Keratinocyte (primary cell): ENCODE data around the gene MED12L. TPM values are rescaled to one million over a fixed set of nuclear protein-coding genes. Genes with fewer than 3 reads are reported as not detected.

Experiments used
- DNase-seq: peaks from one replicate; pipeline ENCODE4 v3.0.0-alpha.2; 2011; ENCODE audit warnings: low read depth, missing footprints, low spot score
- FAIRE-seq: peaks from 2 replicates; lab custom pipeline; 2011; peaks lifted over from hg19 to GRCh38; lab: Jason Lieb, UNC
- H2AFZ ChIP-seq: 2 replicates; pipeline ENCODE4 v1.6.0; 2012; ENCODE audit warnings: low read length, control low read depth, inconsistent platforms; ENCODE audit not compliant: control insufficient read depth
- H3K27ac ChIP-seq: 2 replicates; pipeline ENCODE4 v1.5.1; 2011; ENCODE audit warnings: low read length; ENCODE audit not compliant: control insufficient read depth, insufficient read depth
- H3K27me3 ChIP-seq: 3 replicates; pipeline ENCODE4 v1.6.0; 2011; ENCODE audit warnings: low read length; ENCODE audit not compliant: control insufficient read depth, insufficient read depth; ENCODE audit errors: extremely low read depth
- H3K36me3 ChIP-seq, 2 experiments: 2 replicates in 1 of 2; 3 replicates in 1 of 2; pipeline ENCODE4 v1.5.1; 2011; ENCODE audit warnings: low read length in 2 of 2, mild to moderate bottlenecking in 1 of 2; ENCODE audit not compliant: control insufficient read depth in 2 of 2, insufficient read depth in 2 of 2; ENCODE audit errors: extremely low read depth in 1 of 2
- H3K4me1 ChIP-seq: 3 replicates; pipeline ENCODE4 v1.5.1; 2011; ENCODE audit warnings: low read length; ENCODE audit not compliant: control insufficient read depth, insufficient read depth; ENCODE audit errors: extremely low read depth
- H3K4me2 ChIP-seq: 3 replicates; pipeline ENCODE4 v1.6.0; 2011; ENCODE audit warnings: low read depth, low read length; ENCODE audit not compliant: control insufficient read depth, insufficient read depth; ENCODE audit errors: extremely low read depth
- H3K4me3 ChIP-seq, 3 experiments: fragments of 200-600 bp in 1 of 3; sonication (generic) in 1 of 3; 2 replicates in 2 of 3; 3 replicates in 1 of 3; pipeline ENCODE4 v1.5.1; 2011 to 2016; ENCODE audit warnings: low read length in 3 of 3, mild to moderate bottlenecking in 3 of 3, control low read depth in 2 of 3, inconsistent platforms in 1 of 3, low read depth in 1 of 3, mixed read lengths in 1 of 3, mixed run types in 1 of 3, moderate library complexity in 1 of 3; ENCODE audit not compliant: control insufficient read depth in 2 of 3, insufficient read depth in 2 of 3; ENCODE audit errors: extremely low read depth in 1 of 3
- H3K79me2 ChIP-seq: 2 replicates; pipeline ENCODE4 v1.6.0; 2012; ENCODE audit warnings: low read length; ENCODE audit not compliant: control insufficient read depth, insufficient read depth
- H3K9ac ChIP-seq: 3 replicates; pipeline ENCODE4 v1.6.0; 2011; ENCODE audit warnings: low read length; ENCODE audit not compliant: control insufficient read depth, insufficient read depth; ENCODE audit errors: extremely low read depth
- H3K9me1 ChIP-seq: 3 replicates; pipeline ENCODE4 v1.6.0; 2011; ENCODE audit warnings: low read length; ENCODE audit not compliant: control insufficient read depth, insufficient read depth; ENCODE audit errors: extremely low read depth
- H3K9me3 ChIP-seq: 2 replicates; pipeline ENCODE4 v1.5.1; 2012; ENCODE audit warnings: low read depth, low read length; ENCODE audit not compliant: control insufficient read depth
- H4K20me1 ChIP-seq: 3 replicates; pipeline ENCODE4 v1.6.0; 2011; ENCODE audit warnings: low read length; ENCODE audit not compliant: control insufficient read depth, insufficient read depth; ENCODE audit errors: extremely low read depth
- EZH2 ChIP-seq: IDR thresholded peaks from one replicate; pipeline ENCODE4 v1.6.1; 2012; ENCODE audit warnings: inconsistent platforms, mild to moderate bottlenecking, low read length, moderate library complexity
- dilution Hi-C: fragments of 300-500 bp; cut with MboI; formaldehyde crosslinking; loops from one replicate; pipeline ENCODE4 v1.7.0; 2020; ENCODE audit warnings: low sequenced_read_pairs; ENCODE audit not compliant: extremely low pct_ligation_motif_present
- polyA plus RNA-seq, 5 experiments: library from polyadenylated mRNA; depleted of rRNA in 3 of 5; stranded (reverse) in 3 of 5; stranded (forward) in 1 of 5; unstranded in 1 of 5; fragments of >200 nt; gene quantifications; 1 replicate in 1 of 5; 2 replicates in 3 of 5; 3 replicates in 1 of 5; pipeline versions ENCODE4 v1.2.1 to v1.2.3, GENCODE V29; 2011 to 2012; ENCODE audit warnings: missing spikeins in 2 of 5, low read depth in 1 of 5, low replicate concordance in 1 of 5
- TF ChIP-seq, protein P1 (sequence below), 3 experiments: IDR thresholded peaks in 1 of 3; conservative IDR thresholded peaks in 1 of 3; optimal IDR thresholded peaks in 1 of 3; 2 replicates in 2 of 3; 3 replicates in 1 of 3; pipeline versions ENCODE3 to v1.5.1; 2011; ENCODE audit warnings: low read length in 3 of 3, mild to moderate bottlenecking in 3 of 3, moderate library complexity in 2 of 3, control low read depth in 1 of 3, inconsistent platforms in 1 of 3; ENCODE audit not compliant: insufficient read depth in 2 of 3; ENCODE audit errors: extremely low read depth in 1 of 3

MED12L gene
- polyA plus RNA-seq, 1 donor (not counting 4 experiments of a cell fraction or from before 2014, with no cell fraction given), result 0.04 TPM

DNA sequence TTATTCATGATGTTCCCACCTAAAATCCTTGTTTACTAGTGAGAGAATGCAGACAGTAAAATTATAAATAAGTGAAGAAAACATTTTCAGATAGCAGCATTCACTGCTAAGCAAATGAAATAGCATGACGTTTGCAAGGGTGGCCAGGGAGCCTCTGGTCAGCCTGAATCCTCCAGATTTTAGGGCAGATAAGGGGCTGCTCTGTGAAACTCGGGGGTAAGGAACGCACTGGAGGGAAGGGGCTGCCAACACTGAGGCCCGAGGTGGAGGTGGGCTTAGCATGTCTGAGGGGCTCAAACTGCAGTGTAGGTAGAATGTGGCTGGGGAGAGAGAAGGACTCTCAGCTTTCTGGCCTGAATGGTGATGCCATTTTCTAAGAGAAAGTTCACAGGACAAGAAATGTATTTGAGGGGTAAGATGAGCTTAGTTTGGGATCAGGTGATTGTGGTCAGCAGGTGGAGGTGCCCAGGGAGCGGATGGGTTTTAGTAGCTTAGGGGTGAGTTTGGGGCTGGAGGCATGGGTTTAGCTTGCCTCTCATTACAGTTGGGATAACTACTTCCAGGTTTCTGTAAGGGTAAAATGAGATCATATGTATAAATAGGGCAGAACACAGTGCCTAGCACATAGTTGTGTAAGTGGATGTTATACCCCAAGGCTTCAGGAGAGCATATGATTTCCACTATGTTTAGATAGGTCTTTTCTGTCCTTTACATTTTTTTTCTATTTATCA lies 97.0 kb downstream of the MED12L start:
- Histone ChIP-seq H3K9ac (no peak overlapping the region), H2AFZ (no peak overlapping the region), H3K36me3 (no peaks in the 10 kb centered on the region), H3K4me1 (no peaks in the 10 kb centered on the region), H3K4me3 (no peak overlapping the region), H3K4me2 (no peak overlapping the region), H3K27ac (no peak overlapping the region), H3K9me3 (no peaks in the 10 kb centered on the region), H3K79me2 (no peaks in the 10 kb centered on the region), H4K20me1 (no peaks in the 10 kb centered on the region), H3K27me3 (no peaks in the 10 kb centered on the region), H3K9me1 (no peaks in the 10 kb centered on the region)
- dilution Hi-C loops, result no loop called here
- DNase-seq, result no peak
- no peak for FAIRE-seq
- TF ChIP-seq EZH2, result no peak
- TF ChIP-seq, protein P1, sequence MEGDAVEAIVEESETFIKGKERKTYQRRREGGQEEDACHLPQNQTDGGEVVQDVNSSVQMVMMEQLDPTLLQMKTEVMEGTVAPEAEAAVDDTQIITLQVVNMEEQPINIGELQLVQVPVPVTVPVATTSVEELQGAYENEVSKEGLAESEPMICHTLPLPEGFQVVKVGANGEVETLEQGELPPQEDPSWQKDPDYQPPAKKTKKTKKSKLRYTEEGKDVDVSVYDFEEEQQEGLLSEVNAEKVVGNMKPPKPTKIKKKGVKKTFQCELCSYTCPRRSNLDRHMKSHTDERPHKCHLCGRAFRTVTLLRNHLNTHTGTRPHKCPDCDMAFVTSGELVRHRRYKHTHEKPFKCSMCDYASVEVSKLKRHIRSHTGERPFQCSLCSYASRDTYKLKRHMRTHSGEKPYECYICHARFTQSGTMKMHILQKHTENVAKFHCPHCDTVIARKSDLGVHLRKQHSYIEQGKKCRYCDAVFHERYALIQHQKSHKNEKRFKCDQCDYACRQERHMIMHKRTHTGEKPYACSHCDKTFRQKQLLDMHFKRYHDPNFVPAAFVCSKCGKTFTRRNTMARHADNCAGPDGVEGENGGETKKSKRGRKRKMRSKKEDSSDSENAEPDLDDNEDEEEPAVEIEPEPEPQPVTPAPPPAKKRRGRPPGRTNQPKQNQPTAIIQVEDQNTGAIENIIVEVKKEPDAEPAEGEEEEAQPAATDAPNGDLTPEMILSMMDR (optimal IDR thresholded peaks at IDR 0.05 in 1 of 3, IDR thresholded peaks at IDR 0.05 in 1 of 3, conservative IDR thresholded peaks at IDR 0.05 in 1 of 3; ENCODE audit: extremely low read depth in 1 of 3, insufficient read depth in 2 of 3, low read length in 3 of 3), result no peak

DNA sequence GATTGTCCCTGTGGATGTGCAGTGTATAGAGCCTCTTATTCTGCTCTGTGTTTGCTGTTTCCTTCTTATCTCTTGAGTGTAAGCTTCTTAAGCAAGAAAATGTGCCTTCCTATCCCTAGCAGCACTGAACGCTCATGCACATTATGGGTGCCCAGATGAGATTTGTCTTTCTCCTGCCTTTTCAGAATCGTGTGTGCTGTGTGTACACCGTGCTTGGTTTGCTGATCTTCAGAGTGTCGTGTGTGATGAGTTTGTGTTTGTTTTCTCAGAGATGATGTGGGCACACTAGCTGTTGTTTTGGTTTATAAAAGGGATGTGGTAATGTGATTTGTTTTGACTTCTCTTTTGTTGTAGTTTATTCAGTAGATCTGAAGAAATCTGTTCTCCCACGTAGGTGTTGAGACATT lies 97.8 kb downstream of the MED12L start:
- Histone ChIP-seq H3K79me2 (no peaks in the 10 kb centered on the region), H3K36me3 (no peaks in the 10 kb centered on the region), H3K9ac (no peak overlapping the region), H3K27me3 (no peaks in the 10 kb centered on the region), H3K4me1 (no peaks in the 10 kb centered on the region), H4K20me1 (no peaks in the 10 kb centered on the region), H3K9me3 (no peaks in the 10 kb centered on the region), H3K4me3 (no peak overlapping the region), H2AFZ (no peak overlapping the region), H3K9me1 (no peaks in the 10 kb centered on the region), H3K27ac (no peak overlapping the region), H3K4me2 (no peak overlapping the region)
- TF ChIP-seq EZH2, result no peak
- TF ChIP-seq, protein P1 (optimal IDR thresholded peaks at IDR 0.05 in 1 of 3, IDR thresholded peaks at IDR 0.05 in 1 of 3, conservative IDR thresholded peaks at IDR 0.05 in 1 of 3; ENCODE audit: extremely low read depth in 1 of 3, insufficient read depth in 2 of 3, low read length in 3 of 3), result no peak
- dilution Hi-C loops, result no loop called here
- DNase-seq (no peak), FAIRE-seq (no peak)
